ENCODE data around the gene CAMK1D. TPM values are rescaled to one million over a fixed set of nuclear protein-coding genes. Genes with fewer than 3 reads are reported as not detected.

Gene CAMK1D
- total RNA-seq, 4 donors from 2014 or later = 13.5 to 21.4 (median 15.7) TPM

DNA sequence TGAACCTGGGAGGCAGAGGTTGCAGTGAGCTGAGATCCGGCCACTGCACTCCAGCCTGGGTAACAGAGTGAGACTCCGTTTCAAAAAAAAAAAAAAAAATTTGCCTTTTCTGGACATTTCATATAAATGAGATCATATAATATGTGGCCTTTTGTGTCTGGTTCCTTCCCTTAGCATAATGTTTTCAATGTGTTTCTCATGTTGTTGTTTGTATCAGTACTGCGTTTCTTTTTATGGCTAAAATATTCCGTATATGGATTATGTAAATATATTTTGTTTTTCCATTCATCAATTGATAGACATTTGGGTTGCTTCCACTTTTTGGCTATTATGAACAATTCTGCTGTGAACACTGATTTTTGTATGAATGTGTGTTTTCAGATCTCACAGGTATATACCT lies 394.6 kb downstream of the CAMK1D start:
- intact Hi-C loops (cut with DNase I; ENCODE audit: low total_unique reads) = no loop called here

DNA sequence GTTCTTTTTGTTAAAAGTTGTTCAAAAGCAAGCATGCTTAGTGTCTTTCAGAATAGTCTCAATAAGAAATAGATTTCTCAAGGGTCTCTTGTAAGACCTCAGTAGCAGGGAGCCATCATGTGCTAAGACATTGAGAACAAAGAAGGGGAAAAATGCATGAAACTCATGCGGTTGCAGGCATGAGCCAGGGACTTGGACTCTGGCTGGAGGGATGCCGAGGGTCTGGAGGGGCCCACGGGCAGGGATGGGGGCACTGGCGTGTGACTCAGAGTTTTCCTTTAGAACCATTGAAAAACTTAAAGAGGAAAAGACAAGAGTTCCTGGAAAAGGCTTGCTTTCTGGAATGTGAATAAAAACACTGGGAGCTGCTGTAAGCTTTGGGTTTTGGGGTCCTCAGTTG lies 398.8 kb downstream of the CAMK1D start:
- 80 to 88% methylated on average over 1 to 4 of the region's 4 CpGs for WGBS, 2 donors (ENCODE audit: low coverage in 1 of 2)
- Histone ChIP-seq H3K27me3 (no peaks in the 10 kb centered on the region), H3K4me3 (no peak overlapping the region), H3K27ac (no peak overlapping the region), H3K36me3 (no peaks in the 10 kb centered on the region), H3K9me3 (no peaks in the 10 kb centered on the region), H3K4me1 (no peaks in the 10 kb centered on the region)
- TF ChIP-seq EP300 (IDR thresholded peaks at IDR 0.05; ENCODE audit: low read depth) (no peak), POLR2A (IDR thresholded peaks at IDR 0.05) (no peak), POLR2AphosphoS5 (IDR thresholded peaks at IDR 0.05) (no peak)
- TF ChIP-seq, protein P1, sequence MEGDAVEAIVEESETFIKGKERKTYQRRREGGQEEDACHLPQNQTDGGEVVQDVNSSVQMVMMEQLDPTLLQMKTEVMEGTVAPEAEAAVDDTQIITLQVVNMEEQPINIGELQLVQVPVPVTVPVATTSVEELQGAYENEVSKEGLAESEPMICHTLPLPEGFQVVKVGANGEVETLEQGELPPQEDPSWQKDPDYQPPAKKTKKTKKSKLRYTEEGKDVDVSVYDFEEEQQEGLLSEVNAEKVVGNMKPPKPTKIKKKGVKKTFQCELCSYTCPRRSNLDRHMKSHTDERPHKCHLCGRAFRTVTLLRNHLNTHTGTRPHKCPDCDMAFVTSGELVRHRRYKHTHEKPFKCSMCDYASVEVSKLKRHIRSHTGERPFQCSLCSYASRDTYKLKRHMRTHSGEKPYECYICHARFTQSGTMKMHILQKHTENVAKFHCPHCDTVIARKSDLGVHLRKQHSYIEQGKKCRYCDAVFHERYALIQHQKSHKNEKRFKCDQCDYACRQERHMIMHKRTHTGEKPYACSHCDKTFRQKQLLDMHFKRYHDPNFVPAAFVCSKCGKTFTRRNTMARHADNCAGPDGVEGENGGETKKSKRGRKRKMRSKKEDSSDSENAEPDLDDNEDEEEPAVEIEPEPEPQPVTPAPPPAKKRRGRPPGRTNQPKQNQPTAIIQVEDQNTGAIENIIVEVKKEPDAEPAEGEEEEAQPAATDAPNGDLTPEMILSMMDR (IDR thresholded peaks at IDR 0.05) = no peak
- intact Hi-C loops (cut with DNase I; ENCODE audit: low total_unique reads) (no loop called here), in situ Hi-C loops (cut with MboI; ENCODE audit: low pct_ligation_motif_present in 1 of 4, low pct_unique_long_range_greater_than_20kb in 1 of 4, low sequenced_read_pairs in 3 of 4) (no loop called here)
- DNase-seq = no peak

More for the DNA sequence above, 394.6 kb downstream of the CAMK1D start:
- Histone ChIP-seq H3K27me3 (no peaks in the 10 kb centered on the region), H3K4me3 (no peak overlapping the region), H3K36me3 (no peaks in the 10 kb centered on the region), H3K4me1 (peaks cover 0 to 10% (median 5%) of the 10 kb centered on the region in 4 donors), H3K27ac (no peak overlapping the region), H3K9me3 (no peaks in the 10 kb centered on the region)
- in situ Hi-C loops (cut with MboI; ENCODE audit: low pct_ligation_motif_present in 1 of 4, low pct_unique_long_range_greater_than_20kb in 1 of 4, low sequenced_read_pairs in 3 of 4) = no loop called here
- 89 to 91% methylated on average over 4 of the region's 4 CpGs for WGBS, 2 donors (ENCODE audit: low coverage in 1 of 2)
- DNase-seq = no peak
- TF ChIP-seq POLR2A (IDR thresholded peaks at IDR 0.05) (no peak), EP300 (IDR thresholded peaks at IDR 0.05; ENCODE audit: low read depth) (no peak), POLR2AphosphoS5 (IDR thresholded peaks at IDR 0.05) (no peak)
- TF ChIP-seq, protein P1 (IDR thresholded peaks at IDR 0.05) = no peak

DNA sequence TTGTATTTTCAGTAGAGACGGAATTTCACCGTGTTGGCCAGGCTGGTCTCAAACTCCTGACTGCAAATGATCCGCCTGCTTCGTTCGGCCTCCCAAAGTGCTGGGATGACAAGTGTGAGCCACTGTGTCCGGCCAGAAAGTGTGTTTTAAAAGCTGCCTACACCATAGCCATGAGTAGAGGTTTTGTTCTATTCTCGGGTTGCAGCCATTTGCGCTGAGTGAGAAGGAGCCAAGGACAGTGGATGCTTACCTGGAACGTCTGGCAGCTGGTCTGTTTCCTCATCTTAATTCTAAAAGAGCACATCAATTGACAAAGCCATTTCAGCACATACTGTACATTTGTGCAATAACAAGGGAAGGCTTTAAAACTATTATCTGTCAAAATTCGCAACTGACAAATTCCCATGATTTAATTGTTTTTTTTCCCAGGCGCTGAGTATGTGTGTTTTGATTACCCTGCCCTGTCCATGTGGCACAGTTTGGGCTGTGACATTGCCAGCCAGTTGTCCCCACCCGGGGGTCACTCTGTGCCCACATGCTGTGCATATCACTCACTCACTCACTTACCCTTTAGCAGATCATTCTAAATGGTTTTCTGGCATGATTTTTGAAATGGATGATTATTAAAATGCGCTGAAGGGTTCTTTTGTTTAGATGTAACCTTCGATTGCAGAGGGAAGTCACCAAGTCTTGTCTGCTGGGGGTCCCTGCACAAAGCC lies 400.6 kb downstream of the CAMK1D start:
- H3K27ac ChIP-seq = no peak overlapping the region
- no peaks in the 10 kb centered on the region for H3K36me3 ChIP-seq
- H3K4me1 ChIP-seq = no peaks in the 10 kb centered on the region
- 93% methylated on average over 5 to 14 of the region's 14 CpGs for WGBS, 2 donors (ENCODE audit: low coverage in 1 of 2)
- no peak for DNase-seq
- no peaks in the 10 kb centered on the region for H3K9me3 ChIP-seq
- intact Hi-C loops (cut with DNase I; ENCODE audit: low total_unique reads) = no loop called here
- no peak overlapping the region for H3K4me3 ChIP-seq
- no peaks in the 10 kb centered on the region for H3K27me3 ChIP-seq
- TF ChIP-seq POLR2A (IDR thresholded peaks at IDR 0.05) (no peak), POLR2AphosphoS5 (IDR thresholded peaks at IDR 0.05) (no peak), EP300 (IDR thresholded peaks at IDR 0.05; ENCODE audit: low read depth) (no peak)
- TF ChIP-seq, protein P1 (IDR thresholded peaks at IDR 0.05) = no peak
- in situ Hi-C loops (cut with MboI; ENCODE audit: low pct_ligation_motif_present in 1 of 4, low pct_unique_long_range_greater_than_20kb in 1 of 4, low sequenced_read_pairs in 3 of 4) = no loop called here

DNA sequence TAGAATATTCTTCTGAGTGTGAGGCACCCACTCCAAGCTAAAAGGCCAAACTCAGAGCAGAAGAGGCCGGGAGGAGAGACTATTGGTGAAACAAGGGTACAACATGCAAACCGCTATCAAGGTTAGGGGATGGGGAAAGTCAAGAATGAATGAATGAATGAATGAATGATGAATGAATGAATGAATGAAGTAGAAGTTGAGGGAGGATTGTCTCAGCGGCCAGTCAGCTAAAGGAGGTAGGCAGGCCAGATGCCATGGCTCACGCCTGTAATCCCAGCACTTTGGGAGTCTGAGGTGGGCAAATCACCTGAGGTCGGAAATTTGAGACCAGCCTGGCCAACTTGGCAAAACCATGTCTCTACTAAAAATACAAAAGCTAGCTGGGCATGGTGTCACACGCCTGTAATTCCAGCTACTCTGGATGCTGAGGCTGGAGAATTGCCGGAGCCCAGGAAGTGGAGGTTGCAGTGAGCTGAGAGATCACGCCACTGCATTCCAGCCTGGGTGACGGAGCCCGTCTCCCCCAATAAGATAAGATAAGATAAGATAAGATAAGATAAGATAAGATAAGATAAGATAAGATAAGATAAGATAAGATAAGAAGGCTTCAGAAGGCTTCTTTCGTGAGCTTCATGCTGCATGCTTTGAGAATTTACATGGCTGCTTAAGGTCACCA lies 401.3 kb downstream of the CAMK1D start:
- intact Hi-C loops (cut with DNase I; ENCODE audit: low total_unique reads) = no loop called here
- in situ Hi-C loops (cut with MboI; ENCODE audit: low pct_ligation_motif_present in 1 of 4, low pct_unique_long_range_greater_than_20kb in 1 of 4, low sequenced_read_pairs in 3 of 4) = no loop called here
- H3K4me1 ChIP-seq = no peaks in the 10 kb centered on the region

More for the DNA sequence above, 401.3 kb downstream of the CAMK1D start:
- H3K4me3 ChIP-seq = no peak overlapping the region
- no peak for DNase-seq
- no peaks in the 10 kb centered on the region for H3K27me3 ChIP-seq
- H3K27ac ChIP-seq = no peak overlapping the region
- H3K9me3 ChIP-seq = no peaks in the 10 kb centered on the region
- H3K36me3 ChIP-seq = no peaks in the 10 kb centered on the region
- no peak for TF ChIP-seq POLR2AphosphoS5 (IDR thresholded peaks at IDR 0.05)
- TF ChIP-seq, protein P1 (IDR thresholded peaks at IDR 0.05) = no peak
- TF ChIP-seq EP300 (IDR thresholded peaks at IDR 0.05; ENCODE audit: low read depth) = no peak
- TF ChIP-seq POLR2A (IDR thresholded peaks at IDR 0.05) = no peak
- WGBS, 2 donors (ENCODE audit: low coverage in 1 of 2) = 76 to 80% methylated on average over 9 to 11 of the region's 11 CpGs
